ENCODE measurements around the gene AP1S3.

The AP1S3 gene

GRCh38 chr2:223824301-223824700, 13.1 kb downstream of the AP1S3 start:
- DNase-seq: no peak
- H4K20me1 ChIP-seq (ENCODE audit: insufficient read depth, low read length): no peaks in the 10 kb centered on the region
- no peaks in the 10 kb centered on the region for H3K9me3 ChIP-seq (replicated peaks; ENCODE audit: insufficient read depth, low read length)
- no peak overlapping the region for H3K9ac ChIP-seq (ENCODE audit: low read length)
- no peak overlapping the region for H3K27ac ChIP-seq (ENCODE audit: low read length)
- no peaks in the 10 kb centered on the region for H3K9me2 ChIP-seq (replicated peaks; ENCODE audit: insufficient read depth, low read length)
- H3K36me3 ChIP-seq (replicated peaks; ENCODE audit: insufficient read depth, low read length): no peaks in the 10 kb centered on the region
- H3F3A ChIP-seq (ENCODE audit: insufficient read depth, low read length): no peaks in the 10 kb centered on the region
- no peak overlapping the region for H3K4me3 ChIP-seq (ENCODE audit: low read length)
- peaks cover 92% of the 10 kb centered on the region for H3K79me2 ChIP-seq (ENCODE audit: low read length)
- H2AFZ ChIP-seq (ENCODE audit: low read length): no peak overlapping the region
- TF ChIP-seq CTCF (IDR thresholded peaks at IDR 0.05; ENCODE audit: low read length) (no peak), EZH2phosphoT487 (IDR thresholded peaks at IDR 0.05; ENCODE audit: low read length) (no peak), EZH2 (optimal IDR thresholded peaks at IDR 0.05; ENCODE audit: low read depth, low read length) (no peak)
- no peaks in the 10 kb centered on the region for H3K27me3 ChIP-seq (replicated peaks; ENCODE audit: insufficient read depth, low read length)
- no peaks in the 10 kb centered on the region for H3K4me1 ChIP-seq (ENCODE audit: low read length)
- H3K4me2 ChIP-seq (ENCODE audit: low read depth, low read length): no peak overlapping the region

- Histone ChIP-seq H3K4me3 (ENCODE audit: low read length) (no peak overlapping the region), H4K20me1 (ENCODE audit: insufficient read depth, low read length) (no peaks in the 10 kb centered on the region), H3K79me2 (ENCODE audit: low read length) (peaks cover 95% of the 10 kb centered on the region), H3F3A (ENCODE audit: insufficient read depth, low read length) (no peaks in the 10 kb centered on the region), H3K27me3 (replicated peaks; ENCODE audit: insufficient read depth, low read length) (no peaks in the 10 kb centered on the region), H3K9me3 (replicated peaks; ENCODE audit: insufficient read depth, low read length) (no peaks in the 10 kb centered on the region), H2AFZ (ENCODE audit: low read length) (no peak overlapping the region), H3K4me1 (ENCODE audit: low read length) (no peaks in the 10 kb centered on the region), H3K9me2 (replicated peaks; ENCODE audit: insufficient read depth, low read length) (no peaks in the 10 kb centered on the region), H3K27ac (ENCODE audit: low read length) (no peak overlapping the region), H3K9ac (ENCODE audit: low read length) (no peak overlapping the region), H3K4me2 (ENCODE audit: low read depth, low read length) (no peak overlapping the region), H3K36me3 (replicated peaks; ENCODE audit: insufficient read depth, low read length) (no peaks in the 10 kb centered on the region)
- DNase-seq: no peak
- no peak for TF ChIP-seq EZH2 (optimal IDR thresholded peaks at IDR 0.05; ENCODE audit: low read depth, low read length)
- TF ChIP-seq CTCF (IDR thresholded peaks at IDR 0.05; ENCODE audit: low read length): no peak
- TF ChIP-seq EZH2phosphoT487 (IDR thresholded peaks at IDR 0.05; ENCODE audit: low read length): no peak
These were observed 14.6 kb downstream of the AP1S3 start for GRCh38 chr2:223822818-223823217.

- Histone ChIP-seq H3K79me2 (ENCODE audit: low read length) (peaks cover 93% of the 10 kb centered on the region), H3K27me3 (replicated peaks; ENCODE audit: insufficient read depth, low read length) (no peaks in the 10 kb centered on the region), H3K9me2 (replicated peaks; ENCODE audit: insufficient read depth, low read length) (no peaks in the 10 kb centered on the region), H3K36me3 (replicated peaks; ENCODE audit: insufficient read depth, low read length) (no peaks in the 10 kb centered on the region), H3K27ac (ENCODE audit: low read length) (no peak overlapping the region), H3F3A (ENCODE audit: insufficient read depth, low read length) (no peaks in the 10 kb centered on the region), H3K4me1 (ENCODE audit: low read length) (no peaks in the 10 kb centered on the region), H3K4me3 (ENCODE audit: low read length) (no peak overlapping the region), H3K9me3 (replicated peaks; ENCODE audit: insufficient read depth, low read length) (no peaks in the 10 kb centered on the region), H3K4me2 (ENCODE audit: low read depth, low read length) (no peak overlapping the region), H3K9ac (ENCODE audit: low read length) (no peak overlapping the region), H4K20me1 (ENCODE audit: insufficient read depth, low read length) (no peaks in the 10 kb centered on the region), H2AFZ (ENCODE audit: low read length) (no peak overlapping the region)
- no peak for TF ChIP-seq CTCF (IDR thresholded peaks at IDR 0.05; ENCODE audit: low read length)
- no peak for TF ChIP-seq EZH2 (optimal IDR thresholded peaks at IDR 0.05; ENCODE audit: low read depth, low read length)
- TF ChIP-seq EZH2phosphoT487 (IDR thresholded peaks at IDR 0.05; ENCODE audit: low read length): no peak
- DNase-seq: no peak
These were observed 16.8 kb downstream of the AP1S3 start for GRCh38 chr2:223820549-223820948.

Measured in MM.1S (cell line).